GM19468 (cell line): ENCODE results near the gene KCNH4.
"Not testable (repeated sequence)": the region's sequence is repeated elsewhere in the genome, so short reads cannot be mapped to it uniquely, and the experiment has no call there.

Experiments used
- ATAC-seq: cut with Tn5 transposase; IDR thresholded peaks from one replicate; pipeline ENCODE4 v1.9.1; 2021; ENCODE audit warnings: mild to moderate bottlenecking, moderate library complexity, moderate number of reproducible peaks; ENCODE audit not compliant: unreplicated experiment; ENCODE audit errors: extremely low read depth

Gene KCNH4

GRCh38 chr17:42142371-42142896 is 38.5 kb downstream of the KCNH4 start:
- ATAC-seq, result no peak

- no peak for ATAC-seq
Measured at GRCh38 chr17:42141382-42141781, 39.6 kb downstream of the KCNH4 start.

GRCh38 chr17:42140690-42141089 is 40.3 kb downstream of the KCNH4 start:
- ATAC-seq, result not testable (repeated sequence)

GRCh38 chr17:42138749-42139492 is 42.0 kb downstream of the KCNH4 start:
- ATAC-seq, result no peak

GRCh38 chr17:42136654-42137051 is 44.3 kb downstream of the KCNH4 start:
- ATAC-seq, result no peak

GRCh38 chr17:42135664-42136653 is 45.0 kb downstream of the KCNH4 start:
- ATAC-seq, result no peak

- no peak for ATAC-seq
Measured at GRCh38 chr17:42135151-42135550, 45.8 kb downstream of the KCNH4 start.

GRCh38 chr17:42133461-42134041 is 47.4 kb downstream of the KCNH4 start:
- no peak for ATAC-seq

- ATAC-seq, result no peak
Measured at GRCh38 chr17:42132941-42133340, 48.0 kb downstream of the KCNH4 start.

GRCh38 chr17:42131981-42132432 is 48.9 kb downstream of the KCNH4 start:
- no peak for ATAC-seq

- no peak for ATAC-seq
Measured at GRCh38 chr17:42131232-42131631, 49.7 kb downstream of the KCNH4 start.

- ATAC-seq, result no peak
Measured at GRCh38 chr17:42130310-42130936, 50.5 kb downstream of the KCNH4 start.

GRCh38 chr17:42129109-42129837 is 51.7 kb downstream of the KCNH4 start:
- no peak for ATAC-seq

GRCh38 chr17:42127414-42127813 is 53.5 kb downstream of the KCNH4 start:
- ATAC-seq, result no peak

- ATAC-seq, result no peak
Measured at GRCh38 chr17:42126836-42127235, 54.1 kb downstream of the KCNH4 start.

- no peak for ATAC-seq
Measured at GRCh38 chr17:42125565-42125964, 55.4 kb downstream of the KCNH4 start.

GRCh38 chr17:42124256-42124655 is 56.7 kb downstream of the KCNH4 start:
- ATAC-seq, result no peak

GRCh38 chr17:42122371-42123303 is 58.3 kb downstream of the KCNH4 start, which contains the start of gene HSPB9:
TSS of gene HSPB9 (plus strand) at chr17:42122804. CDS start at chr17:42122851, 47 bp downstream.
- no peak for ATAC-seq
